HG03159 (cell line): ENCODE results near the gene ASB1.

Source experiments
- ATAC-seq: cut with Tn5 transposase; IDR thresholded peaks from one replicate; pipeline ENCODE4 v1.9.1; 2021; ENCODE audit warnings: mild to moderate bottlenecking, moderate library complexity; ENCODE audit not compliant: unreplicated experiment

The ASB1 gene

GRCh38 chr2:238422285-238422684 is 4.4 kb upstream of the ASB1 start:
- ATAC-seq: no peak

GRCh38 chr2:238422940-238423339 is 3.8 kb upstream of the ASB1 start:
- no peak for ATAC-seq

- ATAC-seq: no peak
Measured at GRCh38 chr2:238423561-238424312, 3.0 kb upstream of the ASB1 start.

- no peak for ATAC-seq
Measured at GRCh38 chr2:238424313-238424700, 2.4 kb upstream of the ASB1 start.

DNA sequence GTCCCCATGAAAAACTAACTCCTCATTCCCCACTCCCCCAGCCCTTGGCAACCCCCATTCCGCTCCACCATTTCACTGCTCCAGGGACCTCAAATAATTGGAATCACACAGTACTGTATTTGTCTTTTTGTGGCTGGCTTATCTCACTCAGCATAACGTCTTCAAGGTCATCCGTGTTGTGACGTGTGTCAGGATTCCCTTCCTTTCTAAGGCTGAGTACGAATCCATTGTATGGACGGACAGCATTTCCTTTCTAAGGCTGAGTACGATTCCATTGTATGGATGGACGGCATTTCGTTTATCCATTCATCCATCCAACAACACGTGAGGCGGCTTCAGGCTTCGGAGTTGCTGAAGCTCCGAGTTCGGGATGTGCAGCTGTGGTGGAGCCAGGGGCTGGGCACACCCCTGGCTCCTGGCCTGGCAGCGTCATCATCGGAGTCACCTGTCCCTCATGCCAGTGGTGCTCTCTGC is 1.2 kb upstream of the ASB1 start:
- no peak for ATAC-seq

GRCh38 chr2:238425979-238426567 is 654 bp upstream of the ASB1 start:
- ATAC-seq: peak; percentile 12

GRCh38 chr2:238427435-238428162 is 872 bp downstream of the ASB1 start:
- peak; percentile 7 for ATAC-seq

DNA sequence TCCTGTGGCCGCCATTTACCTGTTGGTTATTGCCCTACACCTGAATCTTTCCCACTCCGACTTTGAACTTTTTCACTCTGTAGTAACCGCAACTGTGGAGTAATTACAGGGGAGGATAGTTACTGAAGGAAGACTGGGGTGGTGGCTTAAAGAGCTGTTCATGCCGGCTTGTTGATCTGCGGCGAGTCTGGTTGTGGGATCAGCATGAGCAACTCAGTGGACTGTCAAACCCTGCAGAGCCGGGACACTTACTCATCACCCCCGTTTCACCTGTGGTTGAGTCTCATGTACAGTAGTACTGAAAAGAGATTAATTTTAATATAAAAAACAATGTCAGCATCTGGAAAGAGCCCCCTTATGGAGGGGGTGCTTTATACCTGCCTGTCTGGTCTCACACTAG is 2.1 kb downstream of the ASB1 start:
- no peak for ATAC-seq

GRCh38 chr2:238430781-238431180 is 4.1 kb downstream of the ASB1 start:
- no peak for ATAC-seq

GRCh38 chr2:238431456-238431855 is 4.7 kb downstream of the ASB1 start:
- ATAC-seq: no peak

DNA sequence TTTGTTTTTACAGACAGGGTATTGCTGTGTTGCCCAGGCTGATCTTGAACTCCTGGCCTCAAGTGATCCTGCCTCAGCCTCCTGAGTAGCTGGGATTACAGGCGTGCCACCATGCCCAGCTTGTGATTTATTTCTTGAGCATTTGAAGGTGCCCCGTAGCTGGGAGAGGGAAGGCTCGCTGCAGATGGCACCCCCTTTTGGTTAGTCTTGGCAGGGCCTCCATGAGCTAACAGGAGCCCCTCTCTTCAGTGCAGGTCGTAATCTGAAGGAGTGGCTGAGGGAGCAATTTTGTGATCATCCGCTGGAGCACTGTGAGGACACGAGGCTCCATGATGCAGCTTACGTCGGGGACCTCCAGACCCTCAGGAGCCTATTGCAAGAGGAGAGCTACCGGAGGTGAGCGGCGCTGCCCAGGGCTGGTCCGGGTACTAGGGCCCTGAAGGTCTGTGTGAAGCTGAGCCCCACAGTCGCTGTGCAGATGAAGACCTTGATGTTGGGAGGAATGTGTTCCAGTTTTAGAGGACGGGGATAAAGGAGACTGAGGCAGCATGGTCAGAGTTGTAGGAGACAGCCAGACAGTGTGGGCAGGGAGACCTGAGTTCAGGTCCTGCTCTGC is 6.7 kb downstream of the ASB1 start:
- ATAC-seq: no peak

DNA sequence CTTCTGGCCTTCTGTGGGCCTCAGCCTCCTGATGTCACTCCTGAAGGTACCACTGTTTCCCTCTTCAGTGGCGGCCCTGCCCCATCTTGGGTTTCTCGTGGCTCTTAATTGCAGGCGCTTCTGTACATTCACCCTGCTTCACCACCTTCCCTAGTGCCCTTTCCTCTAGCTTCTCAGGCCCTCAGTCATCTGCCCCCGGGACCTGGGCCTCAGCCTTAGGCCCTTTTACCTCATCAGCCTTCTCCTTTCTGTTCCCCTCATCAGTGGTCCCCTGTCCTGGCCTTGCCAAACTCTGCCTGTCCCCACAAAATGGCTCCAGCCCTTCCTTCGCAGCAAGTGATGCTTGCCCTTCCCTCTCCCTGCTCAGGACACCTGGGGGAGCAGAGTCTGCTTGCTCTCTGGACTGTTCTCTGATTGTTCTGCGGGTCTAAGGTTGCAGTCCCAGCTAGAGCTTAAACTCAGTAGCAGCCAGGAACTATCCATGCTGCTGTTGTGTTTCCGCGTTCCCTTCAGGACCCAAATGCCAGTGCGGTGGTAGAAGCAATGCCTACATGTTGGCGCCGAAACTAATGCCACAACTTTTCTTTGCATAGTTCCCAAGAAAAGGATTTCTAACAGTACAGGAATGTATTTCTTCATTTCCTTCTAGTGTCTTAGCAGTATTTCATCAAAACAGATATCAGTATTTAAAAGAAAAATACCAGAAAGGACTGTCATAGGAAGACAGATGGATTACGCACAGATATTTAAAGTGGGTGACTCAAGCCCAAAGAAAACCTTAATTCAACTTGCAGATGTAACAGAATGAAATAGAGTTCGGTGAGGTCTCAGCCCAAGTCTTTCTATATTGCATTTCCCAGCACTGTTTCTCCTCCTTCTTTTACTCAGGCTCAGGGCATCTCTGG is 7.5 kb downstream of the ASB1 start:
- ATAC-seq: no peak

DNA sequence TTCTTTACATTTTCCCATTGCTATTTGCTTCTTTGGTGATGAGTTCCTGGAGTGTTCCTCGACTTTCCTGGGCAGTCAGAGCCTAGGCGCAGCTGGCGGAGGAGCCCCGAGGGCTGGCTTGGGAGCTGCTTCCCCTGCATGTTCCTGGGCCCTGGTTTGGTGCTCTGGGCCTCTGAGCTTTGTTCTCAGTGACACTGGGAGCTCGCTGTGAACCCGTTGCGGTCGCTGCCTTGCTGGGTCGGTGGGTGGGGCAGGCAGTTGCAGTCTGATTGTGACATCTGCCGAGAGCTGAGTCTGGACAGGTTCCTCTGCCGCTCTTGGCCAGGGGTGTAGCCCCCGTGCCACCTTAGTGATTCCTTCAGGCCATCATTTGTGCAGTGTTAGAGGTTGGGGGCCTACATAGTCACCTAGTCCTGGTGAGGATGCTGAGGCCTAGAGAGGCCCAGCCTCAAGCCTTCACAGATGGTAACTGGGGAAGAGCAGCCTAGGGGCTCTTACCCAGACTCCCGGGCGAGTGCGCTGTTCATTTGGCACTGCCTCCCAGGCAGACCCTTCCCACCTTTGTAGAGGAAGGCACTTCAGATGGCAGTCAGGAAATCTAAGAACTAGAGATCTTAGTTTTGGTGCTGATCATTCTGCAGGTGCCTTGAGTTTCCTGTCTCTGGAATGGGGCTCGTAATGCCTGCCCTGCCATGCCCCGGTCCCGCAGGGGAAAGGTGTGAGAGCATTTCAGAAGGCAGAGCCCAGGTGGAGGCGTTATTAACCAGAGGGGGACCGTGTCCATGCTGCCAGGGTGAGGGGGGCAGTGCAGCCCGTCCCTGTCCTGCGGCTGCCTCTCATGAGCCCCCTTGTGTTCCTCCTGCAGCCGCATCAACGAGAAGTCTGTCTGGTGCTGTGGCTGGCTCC is 8.4 kb downstream of the ASB1 start:
- no peak for ATAC-seq

GRCh38 chr2:238435752-238436096 is 9.0 kb downstream of the ASB1 start:
- no peak for ATAC-seq

DNA sequence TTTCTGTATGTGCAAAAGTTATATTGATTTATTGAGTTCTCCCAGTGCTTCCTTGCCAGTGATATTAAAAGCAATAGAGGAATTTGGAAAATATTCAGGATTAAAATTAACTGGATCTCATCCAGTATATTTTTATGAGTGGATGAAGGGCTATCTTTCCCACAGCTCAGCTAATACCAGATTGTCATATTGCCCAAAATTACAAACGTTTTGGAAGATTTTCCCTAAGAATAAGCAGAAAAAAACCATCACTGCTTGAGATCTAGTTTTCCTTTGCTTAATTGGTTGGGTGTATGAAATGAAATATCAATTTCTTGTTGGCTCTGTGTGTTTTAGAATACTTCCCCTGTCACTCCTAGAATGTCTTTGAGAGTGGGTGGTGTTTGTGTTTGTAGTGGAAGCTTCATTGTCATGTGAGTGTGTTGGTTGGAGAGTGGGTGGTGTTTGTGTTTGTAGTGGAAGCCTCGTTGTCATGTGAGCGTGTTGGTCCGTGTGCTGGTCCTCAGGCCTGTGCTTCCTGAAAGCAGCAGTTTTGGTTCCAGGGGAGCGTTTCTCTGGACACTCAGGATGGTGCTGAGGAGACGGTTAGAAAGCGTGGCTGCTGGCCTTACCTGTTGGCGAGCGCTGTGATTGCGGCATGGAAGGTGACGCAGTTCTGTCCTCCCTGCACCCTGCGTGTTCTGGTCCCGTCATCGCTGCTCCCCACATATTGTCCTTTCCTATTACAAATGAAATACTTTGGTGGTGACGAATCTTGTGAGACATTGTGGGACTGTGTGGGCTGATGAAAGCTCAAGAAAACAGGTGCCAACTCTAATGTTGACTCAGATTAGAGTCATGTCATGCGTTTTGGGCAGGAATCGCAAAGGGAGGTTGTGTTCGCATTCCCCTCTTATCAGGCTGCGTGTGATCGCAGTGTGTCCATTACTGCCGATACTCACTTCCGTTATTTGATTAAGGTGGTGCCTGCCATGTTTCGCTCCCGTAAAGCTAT is 12.4 kb downstream of the ASB1 start:
- no peak for ATAC-seq

GRCh38 chr2:238439917-238440316 is 13.2 kb downstream of the ASB1 start:
- no peak for ATAC-seq

DNA sequence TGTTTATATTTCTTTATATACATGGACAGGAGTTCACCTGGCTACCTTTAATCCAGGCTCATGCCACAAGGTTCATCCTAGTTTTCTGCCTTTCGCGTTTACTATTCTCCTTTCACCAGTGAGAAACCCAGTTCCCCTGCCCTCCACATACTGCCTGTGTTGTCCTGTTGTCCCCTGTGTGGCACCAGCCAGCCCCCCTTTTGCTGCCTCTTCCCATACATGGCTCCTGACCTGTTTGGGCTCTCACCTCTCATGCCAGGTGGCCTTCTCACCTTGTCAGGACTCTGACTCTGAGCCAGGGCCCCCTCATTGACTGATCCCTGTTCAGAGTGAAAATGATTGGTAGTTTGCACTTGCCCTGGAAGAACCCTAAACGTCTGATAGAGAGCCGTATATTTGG is 13.6 kb downstream of the ASB1 start:
- no peak for ATAC-seq

- ATAC-seq: no peak
Measured at GRCh38 chr2:238440767-238441166, 14.0 kb downstream of the ASB1 start.
